A549 (cell line): ENCODE measurements around the gene LMAN2L. TPM values are rescaled to one million over a fixed set of nuclear protein-coding genes. Genes with fewer than 3 reads are reported as not detected.

Experiments used
- ATAC-seq, 2 experiments: fragments of 200-7000 bp in 1 of 2; fragments of >200 bp in 1 of 2; cut with Nextera tagmentation in 1 of 2; cut with Tn5 transposase in 1 of 2; 3 replicates each; pipeline versions ENCODE4 v1.8.0 to v1.9.1; 2018 to 2020; ENCODE audit warnings: mild to moderate bottlenecking in 1 of 2, moderate library complexity in 1 of 2
- CTCF ChIA-PET: fragments of 300-600 bp; sonication (Branson Sonifier 250); formaldehyde crosslinking; extraction: SDS; loops from one replicate; lab custom pipeline; 2021; ENCODE audit warnings: antibody characterized with exemption, inconsistent platforms; lab: Yijun Ruan, JAX
- POLR2A ChIA-PET: fragments of 350-600 bp; formaldehyde crosslinking; extraction: SDS; loops from one replicate; lab custom pipeline; 2021; ENCODE audit warnings: antibody characterized with exemption, inconsistent platforms; lab: Yijun Ruan, JAX
- DNase-seq, 2 experiments: peaks; one replicate each; pipeline versions ENCODE4 v3.0.0 to v3.0.0-alpha.2; 2011 to 2016; ENCODE audit warnings: low read depth in 1 of 2, low spot score in 1 of 2
- FAIRE-seq: peaks from 2 replicates; lab custom pipeline; 2011; peaks lifted over from hg19 to GRCh38; lab: Jason Lieb, UNC
- H3K27ac ChIP-seq, 2 experiments: fragments of >200 bp; sonication (Bioruptor Twin); formaldehyde crosslinking; 3 replicates each; pipeline ENCODE4 v1.5.1; 2016 to 2017
- H3K4me1 ChIP-seq: fragments of >200 bp; sonication (Bioruptor Twin); formaldehyde crosslinking; 3 replicates; pipeline ENCODE4 v1.6.1; 2016
- H3K4me2 ChIP-seq: fragments of >200 bp; sonication (Bioruptor Twin); formaldehyde crosslinking; 3 replicates; pipeline ENCODE4 v1.6.1; 2016
- H3K4me3 ChIP-seq: fragments of >200 bp; sonication (Bioruptor Twin); formaldehyde crosslinking; 3 replicates; pipeline ENCODE4 v1.5.1; 2016
- H3K9me3 ChIP-seq: fragments of >200 bp; sonication (Bioruptor Twin); formaldehyde crosslinking; 3 replicates; pipeline ENCODE4 v1.6.1; 2016
- ATOH8 ChIP-seq: fragments of 250-450 bp; sonication (Bioruptor Pico); IDR thresholded peaks from 2 replicates; pipeline ENCODE4 v1.5.0; 2020; ENCODE audit warnings: low read depth, mild to moderate bottlenecking, moderate library complexity
- BHLHE40 ChIP-seq: IDR thresholded peaks from 2 replicates; pipeline ENCODE4 v1.6.1; 2012; ENCODE audit warnings: low read depth, low read length, inconsistent platforms
- CEBPB ChIP-seq, 2 experiments: fragments of >200 bp in 1 of 2; sonication (Bioruptor Twin) in 1 of 2; formaldehyde crosslinking in 1 of 2; IDR thresholded peaks; 2 replicates each; pipeline ENCODE4 v1.6.1; 2012 to 2016
- CHD2 ChIP-seq: fragments of 150-350 bp; IDR thresholded peaks from 2 replicates; pipeline ENCODE4 v1.6.1; 2014; ENCODE audit warnings: low read length; ENCODE audit not compliant: partially characterized antibody
- CTCF ChIP-seq: fragments of >200 bp; sonication (Bioruptor Twin); formaldehyde crosslinking; IDR thresholded peaks from 3 replicates; pipeline ENCODE4 v1.5.1; 2016
- E2F6 ChIP-seq: IDR thresholded peaks from 2 replicates; pipeline ENCODE4 v1.6.1; 2012; ENCODE audit warnings: low read depth, borderline replicate concordance
- EHF ChIP-seq: fragments of 250-450 bp; sonication (Bioruptor Pico); IDR thresholded peaks from 2 replicates; pipeline ENCODE4 v1.5.0; 2020; ENCODE audit warnings: mild to moderate bottlenecking
- EP300 ChIP-seq, 2 experiments: fragments of >200 bp; sonication (Bioruptor Twin); formaldehyde crosslinking; IDR thresholded peaks; 2 replicates in 1 of 2; 3 replicates in 1 of 2; pipeline ENCODE4 v1.6.1; 2016 to 2017
- ESRRA ChIP-seq: fragments of 150-350 bp; IDR thresholded peaks from 2 replicates; pipeline ENCODE4 v1.6.1; 2014; ENCODE audit warnings: mild to moderate bottlenecking, low read length, borderline replicate concordance
- FOXS1 ChIP-seq: fragments of 250-450 bp; sonication (Bioruptor Pico); IDR thresholded peaks from 2 replicates; pipeline ENCODE4 v1.5.0; 2020; ENCODE audit warnings: mild to moderate bottlenecking, moderate library complexity
- HDAC2 ChIP-seq: fragments of 200-600 bp; sonication (generic); IDR thresholded peaks from 2 replicates; pipeline ENCODE4 v1.6.1; 2016
- HES2 ChIP-seq: fragments of >200 bp; sonication (Bioruptor Twin); formaldehyde crosslinking; IDR thresholded peaks from 2 replicates; pipeline ENCODE4 v1.6.1; 2016
- HMGXB4 ChIP-seq: fragments of 250-450 bp; sonication (Bioruptor Pico); IDR thresholded peaks from 2 replicates; pipeline ENCODE4 v1.5.0; 2021; ENCODE audit warnings: mild to moderate bottlenecking, moderate library complexity, borderline replicate concordance
- HOXB13 ChIP-seq: fragments of 250-450 bp; sonication (Bioruptor Pico); IDR thresholded peaks from 2 replicates; pipeline ENCODE4 v1.5.0; 2020; ENCODE audit warnings: low read depth, mild to moderate bottlenecking, moderate library complexity
- HOXB5 ChIP-seq: fragments of 250-450 bp; sonication (Bioruptor Pico); IDR thresholded peaks from 2 replicates; pipeline ENCODE4 v1.5.0; 2020; ENCODE audit warnings: mild to moderate bottlenecking, moderate library complexity
- KDM1A ChIP-seq: fragments of 200-600 bp; sonication (generic); IDR thresholded peaks from 2 replicates; pipeline ENCODE4 v1.6.1; 2016; ENCODE audit warnings: low read depth, mild to moderate bottlenecking
- POLR2AphosphoS2 ChIP-seq: conservative IDR thresholded peaks from 2 replicates; pipeline ENCODE4 v1.6.1; 2012; ENCODE audit warnings: low read length, improper control_type of control experiment, inconsistent platforms
- RARB ChIP-seq: fragments of 250-450 bp; sonication (Bioruptor Pico); IDR thresholded peaks from 2 replicates; pipeline ENCODE4 v1.8.0; 2021; ENCODE audit warnings: mild to moderate bottlenecking, moderate library complexity
- RCOR1 ChIP-seq: fragments of 150-350 bp; IDR thresholded peaks from 2 replicates; pipeline ENCODE4 v1.6.1; 2014; ENCODE audit warnings: antibody characterized with exemption, low read length, low read depth
- WGBS: methylation state at CpG from one replicate; pipeline ENCODE4 v1.1.6; 2017; ENCODE audit errors: missing lambda C conversion rate; 5-methylcytosine and 5-hydroxymethylcytosine counted together
- polyA plus RNA-seq, 4 experiments: library from polyadenylated mRNA; depleted of rRNA in 3 of 4; stranded (reverse); fragments of >200 nt; fragmentation: RNase III in 1 of 4; extraction: RNeasy Plus Mini Kit Qiagen cat#74134 plus additional on column Dnase treatment in 1 of 4; gene quantifications; 2 replicates in 3 of 4; 3 replicates in 1 of 4; pipeline ENCODE4 v1.2.3, GENCODE V29; 2011 to 2017

The LMAN2L gene
- polyA plus RNA-seq, 2 of the 4 experiments (the other 2 are of a cell fraction): 24.3 to 28.0 TPM

- FAIRE-seq (no peak), DNase-seq (no peak), ATAC-seq (no peak)
- Histone ChIP-seq H3K4me2 (no peak overlapping the region; the same call in 2 of the 3 replicates), H3K4me1 (peaks cover 9% of the 10 kb centered on the region), H3K27ac (no peak overlapping the region), H3K4me3 (no peak overlapping the region), H3K9me3 (no peaks in the 10 kb centered on the region)
- ChIA-PET POLR2A (no interaction called here), CTCF (no interaction called here)
- WGBS: 80% methylated on average over 9 of the region's 9 CpGs
- no peak for TF ChIP-seq CTCF
- no peak for TF ChIP-seq HES2
- no peak for TF ChIP-seq RCOR1
- TF ChIP-seq HOXB13 (CRISPR knock-in tag): no peak
- no peak for TF ChIP-seq EP300 (IDR thresholded peaks at IDR 0.05)
- TF ChIP-seq CEBPB (IDR thresholded peaks at IDR 0.05): no peak
Observed at GRCh38 chr2:96679848-96680247, 60.0 kb downstream of the LMAN2L start.

- 81% methylated on average over 13 of the region's 15 CpGs for WGBS
- Histone ChIP-seq H3K9me3 (no peaks in the 10 kb centered on the region), H3K27ac (no peak overlapping the region; a peak in 1 of 6 replicates), H3K4me1 (peaks cover 11% of the 10 kb centered on the region), H3K4me2 (no peak overlapping the region), H3K4me3 (no peak overlapping the region)
- TF ChIP-seq CEBPB (IDR thresholded peaks at IDR 0.05) (no peak), HOXB5 (CRISPR knock-in tag) (no peak), HDAC2 (no peak), ATOH8 (CRISPR knock-in tag) (no peak), E2F6 (no peak), FOXS1 (CRISPR knock-in tag) (no peak), ESRRA (no peak), RARB (CRISPR knock-in tag) (no peak), EHF (CRISPR knock-in tag) (no peak), BHLHE40 (no peak), POLR2AphosphoS2 (no peak), CTCF (no peak), CHD2 (no peak), HMGXB4 (CRISPR knock-in tag) (no peak), KDM1A (no peak)
- ChIA-PET CTCF (interaction anchor here (0.6 kb wide), 1 partner anchor 23 kb away, joined by 3 read pairs; no protein-coding TSS in a partner anchor), POLR2A (no interaction called here)
- ATAC-seq: no peak
- no peak for DNase-seq
- FAIRE-seq: no peak
Observed at GRCh38 chr2:96669539-96670215, 70.2 kb downstream of the LMAN2L start.
